GM10248 (cell line): ENCODE results near the gene HMOX1.

ENCODE experiments used
- CTCF ChIA-PET: fragments of 300-600 bp; sonication (Branson Sonifier 250); formaldehyde crosslinking; extraction: SDS; loops from one replicate; lab custom pipeline; 2021; ENCODE audit warnings: antibody characterized with exemption; lab: Yijun Ruan, JAX
- POLR2A ChIA-PET: fragments of 350-650 bp; sonication (Branson Sonifier 250); formaldehyde crosslinking; extraction: SDS; loops from one replicate; lab custom pipeline; 2020; ENCODE audit warnings: antibody characterized with exemption; lab: Yijun Ruan, JAX
- DNase-seq: peaks from one replicate; pipeline ENCODE4 v3.0.0; 2012; ENCODE audit errors: extremely low spot score
- TF ChIP-seq, protein P1 (sequence below): IDR thresholded peaks from 2 replicates; pipeline ENCODE4 v1.5.1; 2012; ENCODE audit warnings: mild to moderate bottlenecking, low read depth; ENCODE audit errors: extremely low read depth, missing control alignments, control extremely low read depth

HMOX1 gene

DNA sequence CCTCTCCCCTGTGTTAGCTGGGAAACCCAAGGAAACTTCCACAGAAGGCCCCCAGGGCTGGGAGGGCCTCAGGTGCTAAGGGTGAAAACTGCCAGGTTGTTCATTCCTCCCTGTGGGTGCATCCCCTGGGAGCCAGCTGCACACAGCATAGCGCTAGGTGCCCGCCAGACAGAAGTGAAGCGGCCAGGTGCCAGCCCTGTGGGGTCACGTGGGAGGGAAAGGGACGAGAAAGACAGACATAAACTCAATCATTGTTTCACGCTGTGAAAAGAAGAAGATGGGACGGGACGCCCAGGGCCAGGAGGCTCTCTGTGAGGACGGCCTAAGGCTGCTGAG is 31.6 kb upstream of the HMOX1 start:
- TF ChIP-seq, protein P1, sequence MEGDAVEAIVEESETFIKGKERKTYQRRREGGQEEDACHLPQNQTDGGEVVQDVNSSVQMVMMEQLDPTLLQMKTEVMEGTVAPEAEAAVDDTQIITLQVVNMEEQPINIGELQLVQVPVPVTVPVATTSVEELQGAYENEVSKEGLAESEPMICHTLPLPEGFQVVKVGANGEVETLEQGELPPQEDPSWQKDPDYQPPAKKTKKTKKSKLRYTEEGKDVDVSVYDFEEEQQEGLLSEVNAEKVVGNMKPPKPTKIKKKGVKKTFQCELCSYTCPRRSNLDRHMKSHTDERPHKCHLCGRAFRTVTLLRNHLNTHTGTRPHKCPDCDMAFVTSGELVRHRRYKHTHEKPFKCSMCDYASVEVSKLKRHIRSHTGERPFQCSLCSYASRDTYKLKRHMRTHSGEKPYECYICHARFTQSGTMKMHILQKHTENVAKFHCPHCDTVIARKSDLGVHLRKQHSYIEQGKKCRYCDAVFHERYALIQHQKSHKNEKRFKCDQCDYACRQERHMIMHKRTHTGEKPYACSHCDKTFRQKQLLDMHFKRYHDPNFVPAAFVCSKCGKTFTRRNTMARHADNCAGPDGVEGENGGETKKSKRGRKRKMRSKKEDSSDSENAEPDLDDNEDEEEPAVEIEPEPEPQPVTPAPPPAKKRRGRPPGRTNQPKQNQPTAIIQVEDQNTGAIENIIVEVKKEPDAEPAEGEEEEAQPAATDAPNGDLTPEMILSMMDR = no peak
- POLR2A ChIA-PET = no interaction called here
- DNase-seq = no peak
- CTCF ChIA-PET = interaction anchor here (0.7 to 5.1 kb wide), 8 partner anchors 9 to 775 kb away, joined by 3 to 76 read pairs (median 4); no protein-coding TSS in a partner anchor

DNA sequence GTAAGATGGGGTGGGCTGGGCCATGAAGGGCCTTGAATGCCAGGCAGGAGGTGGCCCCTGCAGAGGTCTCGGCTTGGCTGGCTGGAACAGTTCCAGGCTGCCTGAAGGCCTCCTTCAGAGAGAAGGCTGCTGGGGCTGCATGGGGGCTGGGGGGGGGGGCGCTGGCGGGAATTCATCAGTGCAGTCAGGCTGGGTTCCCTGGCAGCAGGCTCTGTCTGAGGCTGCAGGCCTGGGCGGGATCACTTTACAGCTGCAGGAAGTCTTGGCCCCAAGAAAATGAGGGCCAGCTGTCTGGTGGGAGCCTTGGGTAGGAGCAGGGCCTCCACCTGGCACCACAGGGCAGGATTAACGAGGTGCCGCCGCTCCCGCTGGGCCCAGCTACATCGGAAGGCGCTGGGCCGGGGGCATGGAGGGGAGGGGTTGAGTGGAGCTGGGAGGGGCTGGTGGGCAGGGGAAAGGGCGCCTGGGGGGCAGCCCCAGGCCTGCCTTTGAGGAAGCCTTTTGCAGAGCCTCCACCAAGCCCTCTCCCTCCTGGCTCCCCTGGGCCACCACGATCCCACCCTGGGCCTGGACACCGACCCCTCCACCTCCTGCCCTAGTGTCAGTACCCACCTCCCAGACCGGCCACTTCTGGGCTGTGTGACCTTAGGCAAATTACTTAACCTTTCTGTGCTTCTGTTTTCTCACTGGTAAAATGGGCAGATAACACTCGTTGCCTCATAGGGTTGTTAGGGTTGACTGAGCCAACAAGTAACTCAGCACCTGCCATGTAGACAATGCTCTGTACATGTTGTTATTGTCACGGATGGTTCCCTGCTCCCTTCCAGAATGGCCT is 31.0 kb upstream of the HMOX1 start:
- no peak for DNase-seq
- TF ChIP-seq, protein P1 = no peak
- CTCF ChIA-PET = interaction anchor here (0.7 to 5.1 kb wide), 17 partner anchors 13 to 774 kb away, joined by 3 to 76 read pairs (median 6); partner anchors contain the start of gene APOL6
- POLR2A ChIA-PET = no interaction called here

DNA sequence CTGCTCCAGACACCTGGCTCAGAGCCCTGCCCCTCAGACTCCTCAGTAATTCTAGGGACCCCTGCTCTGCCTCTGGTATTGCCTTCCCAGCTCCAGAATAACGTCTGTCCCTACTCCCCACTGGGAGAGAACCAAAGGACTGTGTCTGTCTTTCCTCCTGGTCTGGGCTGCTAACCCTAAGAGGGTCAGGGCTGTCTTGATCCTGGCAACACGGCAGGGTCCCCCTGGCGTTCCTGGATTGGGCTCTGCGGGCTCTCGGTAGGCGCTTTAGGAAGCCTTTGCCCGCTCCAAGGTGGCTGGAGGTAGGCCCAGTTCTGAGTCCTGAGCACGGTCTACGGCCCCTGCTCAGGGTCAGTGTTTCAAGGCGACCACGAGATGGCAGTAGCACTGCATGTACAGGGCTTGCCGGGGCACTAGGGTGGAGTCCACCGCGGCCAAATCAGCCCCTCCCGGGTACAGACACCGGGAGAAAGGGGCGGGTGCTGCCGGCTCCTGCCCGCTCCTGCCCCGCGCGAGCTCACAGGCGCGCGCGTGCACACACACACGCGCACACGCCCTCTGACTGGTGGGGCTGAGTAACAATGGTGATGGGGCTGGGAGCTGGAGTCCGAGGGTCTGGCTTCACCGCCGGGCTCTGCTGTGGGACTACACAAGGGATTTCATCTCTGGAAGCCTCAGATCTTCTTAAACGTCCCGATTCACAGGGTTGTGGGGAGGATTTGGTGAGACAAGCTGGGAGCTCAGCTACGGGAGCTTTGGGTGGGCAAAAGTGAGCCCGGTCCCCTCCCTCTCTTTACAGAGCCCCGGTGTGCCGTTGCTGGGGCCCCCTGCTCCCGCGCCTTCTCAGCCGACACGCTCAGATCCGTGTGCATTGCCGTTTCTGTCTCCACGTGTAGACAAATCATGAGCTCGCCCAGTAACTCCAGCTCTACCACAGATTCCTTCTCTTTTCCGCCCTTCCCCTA is 30.1 kb upstream of the HMOX1 start:
- POLR2A ChIA-PET = no interaction called here
- CTCF ChIA-PET = interaction anchor here (0.6 to 5.1 kb wide), 54 partner anchors 8 to 774 kb away, joined by 3 to 76 read pairs (median 4); partner anchors contain the start of genes APOL6, HMOX1 and MB
- TF ChIP-seq, protein P1 = peak; percentile 90
- DNase-seq = peak; percentile 93

DNA sequence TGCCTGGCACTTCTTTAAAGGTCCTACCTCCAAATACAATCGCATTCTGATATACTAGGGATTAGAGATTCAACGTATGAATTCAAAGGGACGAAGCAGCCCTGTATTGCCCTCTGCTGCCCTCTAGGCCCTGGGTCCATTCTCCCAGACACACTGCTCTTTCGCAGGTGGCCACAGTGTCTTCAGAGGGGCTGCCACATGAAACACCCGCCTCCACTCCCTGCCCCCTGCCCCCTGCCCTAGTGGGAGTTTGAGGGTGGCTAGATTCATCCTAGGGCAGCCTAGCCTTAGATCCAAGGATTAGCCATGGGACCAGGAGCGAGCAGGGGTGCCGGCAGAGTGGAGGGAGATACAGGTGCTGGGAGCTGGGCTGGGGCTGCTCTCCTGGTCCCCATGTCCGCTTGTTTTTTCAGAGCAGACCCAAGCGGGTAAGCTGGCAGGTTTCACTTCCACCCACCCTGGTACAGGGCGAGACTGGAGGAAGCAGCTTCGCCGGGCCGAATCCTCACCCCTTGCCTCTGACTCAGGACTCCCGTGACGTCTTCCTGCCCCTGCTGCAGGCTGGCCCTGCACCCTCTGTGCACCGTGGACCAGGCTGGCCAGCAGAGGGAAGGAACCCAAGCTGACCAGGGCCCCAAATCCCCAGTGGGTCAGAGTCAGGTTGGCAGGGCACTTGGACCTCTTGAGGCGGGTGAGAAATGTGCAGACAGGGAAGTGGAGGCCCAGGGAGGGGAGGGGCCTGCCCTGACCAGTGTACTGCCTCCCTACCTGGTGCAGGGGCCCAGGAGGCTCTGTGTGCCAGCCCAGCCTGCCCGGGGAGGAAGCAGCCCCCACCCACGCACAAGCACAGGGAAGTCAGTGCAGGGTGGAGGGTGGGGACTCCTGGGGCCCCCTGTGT is 28.4 kb upstream of the HMOX1 start:
- ChIA-PET POLR2A (interaction anchor here (0.7 kb wide), 1 partner anchor 138 kb away, joined by 5 read pairs; no protein-coding TSS in a partner anchor), CTCF (interaction anchor here (1.0 to 2.6 kb wide), 13 partner anchors 10 to 277 kb away, joined by 3 to 19 read pairs (median 6); no protein-coding TSS in a partner anchor)
- DNase-seq = peak; percentile 59
- TF ChIP-seq, protein P1 = peak; percentile 44

DNA sequence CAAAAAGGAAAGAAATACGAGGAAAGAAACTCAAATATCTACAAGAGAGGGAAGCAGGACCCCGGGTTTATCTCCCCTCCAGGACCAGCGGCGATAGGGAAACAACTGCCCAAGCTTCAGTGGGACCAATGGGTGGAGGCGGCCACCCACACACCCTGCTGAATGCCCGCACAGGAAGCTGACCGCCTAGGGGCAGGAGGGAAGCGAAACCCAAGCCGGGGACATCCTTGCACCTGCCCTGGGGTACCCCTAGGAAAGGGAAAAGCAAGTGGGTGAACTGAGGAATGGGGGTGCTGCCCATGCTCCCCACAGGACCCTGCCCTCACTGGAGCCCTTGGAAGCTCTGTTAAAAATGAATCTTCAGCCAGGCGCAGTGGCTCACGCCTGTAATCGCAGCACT is 27.6 kb upstream of the HMOX1 start:
- POLR2A ChIA-PET = no interaction called here
- CTCF ChIA-PET = interaction anchor here (0.8 to 2.2 kb wide), 11 partner anchors 9 to 771 kb away, joined by 3 to 13 read pairs (median 5); no protein-coding TSS in a partner anchor
- TF ChIP-seq, protein P1 = no peak
- DNase-seq = no peak
